ENCODE results near the gene ZNF414.
A peak's percentile ranks its signal among the peaks of the same experiment; 100 is the strongest.

GRCh38 chr19:8505680-8506401 lies 8.1 kb downstream of the ZNF414 start:
- peak in 3 of 4 experiments; percentile 81 to 94 (median 82) for TF ChIP-seq CTCF (IDR thresholded peaks at IDR 0.05)
- no peak for TF ChIP-seq POLR2A (IDR thresholded peaks at IDR 0.05)

Measured in gastroesophageal sphincter (tissue), 3 donors.